Ammon's horn (tissue), 1 donor: ENCODE data around the gene ITGAD.

ENCODE experiments used
- DNase-seq: peaks from one replicate; pipeline ENCODE4 v3.0.0-alpha.2; 2016; ENCODE audit warnings: low spot score

Gene ITGAD

DNA sequence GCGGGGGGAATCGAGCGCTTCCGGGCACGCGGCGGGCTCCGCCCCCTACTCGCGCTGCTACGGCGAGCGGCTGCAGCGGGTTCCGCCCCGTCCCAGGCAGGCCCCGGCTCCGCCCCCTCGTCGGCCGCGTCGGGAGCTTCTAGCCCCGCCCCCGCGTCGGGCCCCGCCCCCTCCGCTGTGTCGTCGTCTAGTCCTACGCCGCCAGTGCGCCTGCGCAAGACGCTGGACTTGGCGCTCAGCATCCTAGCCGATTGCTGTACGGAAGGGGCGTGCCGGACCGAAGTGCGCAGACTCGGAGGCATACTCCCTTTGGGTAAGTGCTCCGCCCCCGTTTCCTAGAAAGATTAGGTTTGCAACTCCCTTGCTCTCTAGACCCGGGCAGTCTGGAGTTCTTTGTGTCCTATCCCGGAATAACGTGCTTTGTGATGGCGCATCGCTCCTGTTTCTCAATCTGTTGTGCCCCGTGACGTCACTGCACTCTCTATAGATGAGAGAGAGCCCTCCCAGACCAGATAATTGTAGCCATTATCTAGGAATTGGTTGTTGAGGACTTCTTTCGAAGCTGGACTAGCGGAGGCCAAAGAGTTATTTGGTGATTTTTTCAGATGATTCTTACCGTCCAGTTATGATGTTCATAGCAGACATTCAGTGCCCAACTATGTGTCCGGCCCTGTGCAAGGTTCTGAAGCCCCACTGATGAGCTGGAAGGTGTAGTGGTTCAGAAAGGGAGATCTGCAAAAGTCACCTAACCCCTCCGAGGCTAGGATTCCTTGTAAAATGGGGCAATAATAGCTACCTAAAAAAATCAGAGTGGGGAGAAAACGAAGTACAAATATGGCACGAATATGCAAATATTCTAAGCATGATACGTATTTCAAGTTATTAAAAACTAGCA is 66.8 kb downstream of the ITGAD start:
- peak; percentile 100 for DNase-seq

DNA sequence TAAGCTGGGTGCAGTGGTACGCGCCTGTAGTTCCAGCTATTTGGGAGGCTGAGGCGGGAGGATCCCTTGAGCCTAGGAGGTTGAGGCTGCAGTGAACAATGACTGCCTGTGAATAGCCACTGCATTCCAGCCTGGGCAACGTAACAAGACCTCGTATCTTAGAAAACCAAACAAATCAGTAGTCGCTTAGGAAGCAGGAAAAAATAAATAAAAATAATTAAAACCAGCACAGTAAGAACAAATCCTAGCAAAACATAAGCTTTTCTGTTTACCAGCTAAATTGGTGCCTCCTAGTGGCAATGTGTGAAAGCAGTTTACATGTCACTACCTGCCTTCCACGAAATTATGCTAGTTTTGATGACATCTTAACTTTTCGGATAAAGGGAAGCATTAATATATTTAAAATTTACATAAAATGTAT is 67.5 kb downstream of the ITGAD start:
- peak; percentile 51 for DNase-seq

DNA sequence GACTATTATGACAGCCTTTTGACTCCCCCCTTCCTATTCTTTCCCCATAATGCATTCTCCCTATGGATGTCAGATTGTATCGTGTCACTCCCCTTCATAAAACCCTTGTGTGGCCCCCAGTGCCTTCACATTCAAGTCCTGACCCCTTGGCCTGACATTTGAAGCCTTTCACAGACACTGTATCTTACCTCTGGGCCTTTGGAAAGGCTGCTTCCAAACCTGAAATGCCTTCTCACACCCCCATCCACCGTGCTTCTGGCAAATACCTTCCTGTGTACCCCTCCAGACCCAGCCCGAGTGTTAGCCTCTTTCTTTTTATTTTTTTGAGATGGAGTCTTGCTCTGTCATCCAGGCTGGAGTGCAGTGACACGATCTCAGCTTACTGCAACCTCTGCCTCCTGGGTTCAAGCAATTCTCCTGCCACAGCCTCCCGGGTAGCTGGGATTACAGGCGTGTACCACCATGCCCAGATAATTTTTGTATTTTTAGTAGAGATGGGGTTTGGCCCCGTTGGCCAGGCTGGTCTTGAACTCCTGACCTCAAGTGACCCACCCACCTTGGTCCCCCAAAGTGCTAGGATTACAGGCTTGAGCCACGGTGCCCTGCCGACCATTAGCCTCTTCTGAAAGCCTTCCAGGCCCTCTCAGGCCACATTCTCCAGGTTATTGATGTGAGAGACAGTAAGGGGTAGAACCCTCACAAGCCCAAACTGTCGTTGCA is 68.2 kb downstream of the ITGAD start:
- DNase-seq = no peak

DNA sequence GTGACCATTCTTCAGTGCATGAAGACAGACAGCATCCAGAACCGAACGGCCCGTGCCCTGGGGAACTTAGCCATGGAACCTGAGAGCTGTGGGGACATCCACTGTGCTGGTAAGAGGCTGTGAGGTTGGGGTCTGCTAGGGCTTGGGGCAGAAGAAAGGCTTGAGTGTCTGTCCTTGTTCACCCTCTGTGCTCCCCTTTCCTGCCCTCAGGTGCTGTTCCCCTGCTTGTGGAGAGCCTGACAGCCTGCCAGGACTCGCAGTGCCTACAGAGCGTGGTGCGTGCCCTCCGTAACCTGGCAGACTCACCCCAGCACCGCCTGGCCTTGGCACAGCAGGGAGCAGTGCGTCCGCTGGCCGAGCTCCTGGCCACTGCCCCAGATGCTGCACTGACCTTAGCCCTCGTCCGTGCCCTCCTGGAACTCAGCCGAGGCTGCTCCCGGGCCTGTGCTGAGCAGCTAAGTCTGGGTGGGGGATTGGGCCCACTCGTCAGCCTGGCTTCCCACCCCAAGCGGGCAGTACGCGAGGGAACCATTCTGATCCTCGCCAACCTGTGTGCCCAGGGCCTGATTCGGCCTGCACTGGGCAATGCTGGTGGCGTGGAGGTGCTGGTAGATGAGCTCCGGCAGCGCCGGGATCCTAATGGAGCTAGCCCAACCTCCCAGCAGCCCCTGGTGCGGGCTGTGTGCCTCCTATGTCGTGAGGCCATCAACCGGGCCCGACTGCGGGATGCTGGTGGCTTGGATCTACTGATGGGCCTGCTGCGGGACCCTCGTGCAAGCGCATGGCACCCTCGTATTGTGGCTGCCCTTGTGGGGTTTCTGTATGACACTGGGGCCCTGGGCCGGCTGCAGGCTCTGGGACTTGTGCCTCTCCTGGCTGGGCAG is 69.0 kb downstream of the ITGAD start:
- DNase-seq = no peak

DNA sequence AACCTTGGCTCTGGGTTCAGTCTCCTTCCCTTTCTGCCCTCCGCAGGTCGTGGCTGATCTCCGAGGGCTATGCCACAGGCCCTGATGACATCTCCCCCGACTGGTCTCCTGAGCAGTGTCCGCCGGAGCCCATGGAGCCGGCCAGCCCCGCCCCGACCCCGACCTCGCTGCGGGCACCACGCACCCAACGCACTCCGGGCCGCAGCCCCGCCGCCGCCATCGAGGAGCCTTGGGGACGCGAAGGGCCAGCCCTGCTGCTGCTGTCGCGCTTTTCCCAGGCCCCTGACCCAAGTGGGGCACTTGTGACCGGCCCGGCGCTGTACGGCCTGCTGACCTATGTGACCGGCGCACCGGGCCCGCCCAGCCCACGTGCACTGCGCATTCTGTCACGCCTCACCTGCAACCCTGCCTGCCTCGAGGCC is 71.2 kb downstream of the ITGAD start:
- DNase-seq = no peak

DNA sequence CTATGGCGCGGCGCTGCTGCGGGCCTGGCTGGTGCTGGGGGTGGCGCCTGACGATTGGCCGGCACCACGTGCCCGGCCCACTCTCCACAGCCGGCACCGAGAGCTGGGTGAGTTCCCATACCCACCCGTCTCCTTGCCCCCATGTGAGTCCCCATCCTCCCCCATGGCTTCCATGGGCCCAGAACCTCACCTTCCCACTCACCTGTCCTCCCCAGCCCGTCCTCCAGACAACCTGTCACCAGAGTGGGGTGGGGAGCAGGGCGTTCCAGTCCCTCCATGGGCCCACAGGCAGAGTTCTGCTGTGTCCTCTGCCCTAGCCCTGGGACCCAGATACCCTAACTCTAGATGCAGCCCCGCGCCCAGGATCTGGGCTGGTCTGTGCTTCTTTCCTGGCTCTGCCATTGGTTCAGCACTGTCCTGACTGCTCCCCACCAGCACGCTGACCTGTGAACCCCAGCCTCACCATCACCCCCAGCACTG is 71.7 kb downstream of the ITGAD start:
- no peak for DNase-seq

DNA sequence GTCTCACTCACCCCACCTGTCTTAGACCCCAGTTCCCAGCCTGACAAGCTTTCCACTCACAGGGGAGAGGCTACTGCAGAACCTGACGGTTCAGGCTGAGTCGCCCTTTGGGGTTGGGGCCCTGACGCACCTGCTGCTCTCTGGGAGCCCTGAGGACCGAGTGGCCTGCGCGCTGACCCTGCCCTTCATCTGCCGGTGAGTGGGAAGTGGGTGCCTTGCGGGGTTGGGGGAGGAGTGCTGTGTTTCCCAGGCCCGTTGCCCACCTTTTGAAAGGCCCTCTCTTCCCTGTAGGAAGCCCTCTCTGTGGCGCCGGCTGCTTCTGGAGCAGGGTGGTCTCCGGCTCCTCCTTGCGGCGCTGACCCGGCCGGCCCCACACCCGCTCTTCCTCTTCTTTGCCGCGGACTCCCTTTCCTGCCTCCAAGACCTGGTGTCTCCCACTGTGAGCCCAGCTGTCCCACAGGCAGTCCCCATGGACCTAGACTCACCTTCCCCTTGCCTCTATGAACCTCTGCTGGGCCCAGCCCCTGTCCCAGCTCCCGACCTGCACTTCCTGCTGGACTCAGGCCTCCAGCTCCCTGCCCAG is 72.7 kb downstream of the ITGAD start:
- DNase-seq = no peak

DNA sequence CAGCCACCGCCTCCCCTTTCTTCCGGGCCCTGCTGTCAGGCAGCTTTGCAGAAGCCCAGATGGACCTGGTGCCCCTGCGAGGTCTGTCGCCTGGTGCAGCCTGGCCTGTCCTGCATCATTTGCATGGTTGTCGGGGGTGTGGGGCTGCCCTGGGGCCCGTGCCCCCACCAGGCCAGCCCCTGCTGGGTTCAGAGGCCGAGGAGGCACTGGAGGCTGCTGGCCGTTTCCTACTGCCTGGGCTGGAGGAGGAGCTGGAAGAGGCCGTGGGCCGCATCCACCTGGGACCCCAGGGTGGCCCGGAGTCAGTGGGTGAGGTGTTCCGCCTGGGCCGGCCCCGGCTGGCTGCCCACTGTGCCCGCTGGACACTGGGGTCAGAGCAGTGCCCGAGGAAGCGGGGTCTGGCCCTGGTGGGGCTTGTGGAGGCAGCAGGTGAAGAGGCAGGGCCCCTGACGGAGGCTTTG is 73.3 kb downstream of the ITGAD start:
- DNase-seq = no peak

DNA sequence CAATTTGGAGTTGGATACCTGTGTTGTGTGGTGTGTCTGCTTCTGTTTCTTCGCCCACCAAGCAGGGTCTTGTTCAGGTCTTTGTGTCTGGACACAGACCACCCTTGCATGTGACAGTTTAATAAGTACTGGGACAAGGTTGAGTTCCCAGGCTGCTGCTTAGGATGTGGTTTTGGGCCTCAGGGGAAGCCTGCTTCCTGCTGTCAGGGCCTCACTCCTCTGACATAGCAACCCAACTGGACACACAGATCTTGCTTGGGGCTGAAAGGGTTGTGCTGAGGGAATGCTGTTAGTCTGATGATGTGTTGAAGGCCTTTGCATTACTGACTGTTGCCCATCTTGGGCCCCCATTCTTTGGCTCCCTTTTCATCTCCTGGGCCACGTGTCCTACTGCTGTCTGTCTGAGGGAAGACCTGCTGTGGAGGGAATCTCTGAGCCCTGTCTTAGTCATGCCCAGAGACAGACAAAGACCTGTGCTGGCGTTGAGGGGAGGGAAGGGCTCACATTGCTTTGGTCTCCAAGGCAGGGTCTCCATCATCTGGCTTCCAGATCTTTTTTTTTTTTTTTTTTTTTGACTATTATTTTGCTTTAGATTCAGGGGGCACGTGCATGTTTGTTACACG is 74.1 kb downstream of the ITGAD start:
- no peak for DNase-seq

DNA sequence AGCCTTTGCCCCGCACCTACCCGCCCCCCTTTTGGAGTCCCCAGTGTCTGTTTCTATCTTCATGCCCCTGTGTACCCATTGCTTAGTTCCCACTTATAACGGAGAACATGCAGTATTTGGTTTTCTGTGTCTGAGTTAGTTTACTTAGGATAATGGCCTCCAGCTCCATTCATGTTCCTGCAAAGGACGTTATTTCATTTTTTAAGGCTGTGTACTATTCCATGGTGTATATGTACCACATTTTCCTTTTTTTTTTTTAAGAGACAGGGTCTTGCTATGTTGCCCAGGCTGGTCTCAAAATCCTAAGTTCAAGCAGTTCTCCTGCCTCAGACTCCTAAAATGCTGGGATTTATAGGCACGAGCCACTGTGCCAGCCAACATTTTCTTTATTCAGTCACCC is 74.7 kb downstream of the ITGAD start:
- no peak for DNase-seq

DNA sequence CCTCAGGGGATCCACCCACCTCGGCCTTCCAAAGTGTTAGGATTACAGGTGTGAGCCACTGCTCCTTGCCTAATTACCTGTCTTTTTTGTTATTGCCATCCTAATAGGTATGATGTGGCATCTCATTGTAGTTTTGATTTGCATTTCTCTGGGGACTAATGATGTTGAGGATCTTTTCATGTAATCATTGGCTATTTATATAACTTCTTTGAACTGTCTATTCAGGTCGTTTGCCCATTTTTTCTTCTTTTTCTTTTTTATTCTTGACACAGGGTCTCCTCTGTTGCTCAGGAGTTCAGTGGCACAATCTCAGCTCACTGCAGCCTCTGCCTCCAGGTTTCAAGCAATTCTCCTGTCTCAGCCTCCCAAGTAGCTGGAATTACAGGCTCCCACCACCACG is 77.5 kb downstream of the ITGAD start:
- DNase-seq = no peak

DNA sequence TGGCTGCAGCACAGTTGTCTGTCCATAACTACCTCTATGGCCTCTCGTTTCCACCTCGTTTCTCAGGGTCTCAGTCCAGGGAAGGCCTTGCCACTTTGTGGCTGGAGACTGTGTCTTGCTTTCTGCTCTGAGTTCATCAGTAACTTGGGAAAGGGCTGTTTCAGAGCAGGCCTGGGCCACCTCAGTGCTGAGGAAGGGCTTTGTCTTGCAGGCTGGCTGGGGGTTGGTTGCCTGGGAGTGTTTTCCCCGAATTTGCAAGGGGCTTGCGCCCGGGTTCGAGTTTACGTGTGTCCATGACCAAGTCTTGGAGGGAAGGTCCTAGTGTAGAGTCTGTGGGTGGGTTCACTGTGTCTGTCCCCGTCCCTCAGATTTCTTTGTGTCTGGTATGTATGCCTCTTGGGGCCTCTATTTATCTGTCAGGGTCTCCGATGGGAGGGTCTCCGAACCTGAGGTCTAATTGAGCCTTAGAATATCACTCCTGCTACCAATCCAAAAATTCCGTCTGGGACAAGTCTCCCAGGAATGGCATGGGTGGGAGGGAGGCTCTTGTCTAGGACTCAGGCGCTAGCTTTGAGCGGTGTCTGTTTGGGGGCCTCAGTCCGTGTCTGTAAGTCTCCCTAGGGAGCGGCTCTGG is 78.2 kb downstream of the ITGAD start:
- DNase-seq = no peak

DNA sequence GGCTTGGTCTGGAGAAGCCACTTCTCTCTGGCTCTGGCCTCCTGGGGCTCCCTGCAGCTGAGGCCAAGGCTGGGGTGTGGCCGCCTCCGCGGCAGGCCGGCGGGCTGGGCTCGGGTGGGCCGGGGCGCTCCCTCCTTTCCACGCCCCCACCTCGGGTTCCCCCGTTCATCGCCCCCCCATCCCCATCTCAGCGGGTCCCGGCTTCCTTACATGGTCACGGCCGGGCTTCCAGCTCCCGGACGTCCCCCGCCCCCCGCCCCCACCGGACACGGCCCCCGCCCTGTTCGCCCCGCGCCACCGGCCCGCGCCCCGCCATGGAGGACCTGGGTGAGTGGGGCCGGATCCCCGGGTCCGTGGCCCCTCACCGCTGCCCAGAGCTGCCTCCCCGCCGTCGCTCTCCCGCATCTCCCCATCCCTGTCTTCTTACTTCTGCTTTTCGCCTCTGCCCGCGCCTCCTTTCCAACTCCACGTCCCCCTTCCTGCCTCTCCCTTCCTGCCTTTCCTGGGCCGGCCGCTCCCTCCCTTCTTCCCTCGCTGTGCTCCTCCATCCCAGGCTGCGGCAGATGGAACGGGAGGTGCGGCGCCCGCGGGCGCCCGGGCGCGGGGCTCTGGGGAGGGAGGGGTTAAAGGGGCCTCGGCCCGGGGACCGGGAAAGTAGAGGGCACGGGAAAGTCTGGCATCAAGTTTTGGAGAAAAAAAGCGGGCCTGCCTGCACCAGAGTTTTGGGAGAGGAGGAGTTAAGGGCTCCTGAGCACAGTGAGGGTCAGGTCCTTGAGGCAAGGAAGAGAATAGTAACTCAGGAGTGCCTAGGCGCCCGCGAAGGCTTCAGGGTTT is 79.0 kb downstream of the ITGAD start, which contains the start of gene TGFB1I1:
Gene TGFB1I1, plus strand, starts transcription at position 278 of the 834 bp plus-strand sequence. Its CDS starts 37 bp downstream, at position 315.
- no peak for DNase-seq

DNA sequence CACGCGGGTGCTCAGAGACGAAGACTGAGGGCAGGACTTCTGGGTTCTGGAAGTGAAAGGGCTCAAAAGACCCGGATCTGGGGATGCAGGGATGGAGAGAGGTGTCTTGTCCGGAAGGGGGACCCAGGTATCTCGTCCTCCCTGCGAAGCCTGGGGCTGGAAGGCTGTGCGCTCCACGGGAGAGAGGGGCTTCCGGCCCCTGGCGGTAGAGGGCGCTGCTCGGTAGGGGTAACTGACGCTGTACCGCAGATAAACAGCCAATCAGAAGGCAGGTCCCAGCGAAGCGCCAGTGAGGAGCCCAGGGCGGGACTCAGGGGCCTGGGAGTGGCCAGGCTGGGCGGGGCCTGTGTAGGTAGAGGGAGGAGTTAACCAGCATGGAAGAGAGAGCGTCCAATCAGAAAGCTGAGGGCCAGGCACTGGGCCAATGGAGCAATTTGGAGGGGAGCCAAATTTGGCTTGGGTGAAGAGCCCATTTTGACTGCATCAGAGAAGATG is 79.6 kb downstream of the ITGAD start:
- DNase-seq = no peak

DNA sequence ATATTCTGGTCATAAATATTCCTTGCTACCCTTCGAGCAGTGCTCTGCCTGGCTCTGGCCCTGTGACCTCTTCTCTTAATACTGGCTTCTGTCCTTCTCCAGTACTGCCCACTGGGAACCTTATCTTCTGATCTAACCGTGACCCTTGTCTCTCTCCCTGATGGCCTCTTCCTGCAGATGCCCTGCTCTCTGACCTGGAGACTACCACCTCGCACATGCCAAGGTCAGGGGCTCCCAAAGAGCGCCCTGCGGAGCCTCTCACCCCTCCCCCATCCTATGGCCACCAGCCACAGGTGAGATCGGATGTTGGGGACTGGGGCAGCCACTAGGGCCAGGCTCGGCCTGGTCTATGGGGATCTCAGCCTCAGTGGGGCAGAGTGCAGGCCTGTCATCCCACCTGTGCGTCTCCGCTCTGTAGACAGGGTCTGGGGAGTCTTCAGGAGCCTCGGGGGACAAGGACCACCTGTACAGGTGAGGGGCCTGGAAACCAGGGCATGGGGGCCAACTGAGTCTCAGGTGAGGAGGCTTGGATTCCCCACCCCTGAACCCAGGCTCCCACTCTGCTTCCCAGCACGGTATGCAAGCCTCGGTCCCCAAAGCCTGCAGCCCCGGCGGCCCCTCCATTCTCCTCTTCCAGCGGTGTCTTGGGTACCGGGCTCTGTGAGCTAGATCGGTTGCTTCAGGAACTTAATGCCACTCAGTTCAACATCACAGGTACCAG is 80.3 kb downstream of the ITGAD start:
- no peak for DNase-seq

DNA sequence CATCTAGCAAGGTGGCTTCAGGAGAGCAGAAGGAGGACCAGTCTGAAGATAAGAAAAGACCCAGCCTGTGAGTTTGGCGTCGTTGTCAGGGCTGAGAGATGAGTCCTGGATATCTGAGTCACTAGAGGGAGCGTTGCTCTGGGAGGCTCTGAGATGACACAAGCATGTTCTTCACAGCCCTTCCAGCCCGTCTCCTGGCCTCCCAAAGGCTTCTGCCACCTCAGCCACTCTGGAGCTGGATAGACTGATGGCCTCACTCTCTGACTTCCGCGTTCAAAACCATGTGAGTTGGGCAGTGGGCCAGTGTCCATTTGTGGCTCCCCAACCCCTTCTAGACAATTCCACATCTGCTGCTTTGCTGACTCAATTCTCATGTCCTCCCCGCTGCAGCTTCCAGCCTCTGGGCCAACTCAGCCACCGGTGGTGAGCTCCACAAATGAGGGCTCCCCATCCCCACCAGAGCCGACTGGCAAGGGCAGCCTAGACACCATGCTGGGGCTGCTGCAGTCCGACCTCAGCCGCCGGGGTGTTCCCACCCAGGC is 81.1 kb downstream of the ITGAD start:
- no peak for DNase-seq

DNA sequence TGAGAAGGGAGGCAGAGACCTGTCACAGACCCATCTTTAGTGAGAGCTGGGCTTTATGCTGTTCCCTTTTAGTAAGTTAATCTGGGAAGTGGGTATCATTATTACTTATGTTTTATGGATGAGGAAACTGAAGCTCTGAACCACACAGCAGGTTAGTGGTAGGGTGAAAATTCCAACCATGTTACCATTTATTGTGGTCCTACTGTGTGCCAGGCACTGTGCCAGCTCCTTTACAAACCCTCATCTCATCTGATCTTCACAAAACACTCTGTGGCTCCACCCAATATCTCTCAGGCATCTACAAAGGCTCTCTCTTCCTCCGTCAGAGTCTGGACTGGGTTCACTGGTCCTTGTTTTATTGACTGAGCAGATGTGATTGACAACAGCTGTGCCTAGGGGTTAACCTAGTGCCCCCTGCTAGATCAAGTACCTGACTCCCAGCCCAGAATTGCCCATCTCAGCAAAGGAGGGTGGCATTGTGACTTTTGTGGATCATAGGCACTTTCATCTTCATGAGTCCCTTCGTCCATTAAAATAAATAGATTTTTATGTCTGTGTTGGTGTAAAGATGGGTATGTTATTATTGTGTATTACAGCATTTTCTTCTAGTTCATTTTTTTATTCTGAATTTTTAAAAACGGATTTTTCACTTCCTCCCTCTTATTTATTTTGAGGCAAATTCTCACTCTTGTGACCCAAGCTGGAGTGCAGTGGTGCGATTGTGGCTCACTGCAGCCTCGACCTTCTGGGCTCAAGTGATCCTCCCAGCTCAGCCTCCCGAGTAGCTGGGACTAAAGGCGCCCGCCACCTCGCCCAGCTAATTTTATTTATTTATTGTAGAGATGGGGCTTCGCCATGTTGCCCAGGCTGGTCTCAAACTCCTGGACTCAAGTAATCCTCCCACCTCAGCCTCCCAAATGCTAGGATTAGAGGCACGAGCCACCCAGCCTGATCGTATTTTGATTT is 81.9 kb downstream of the ITGAD start:
- DNase-seq = no peak
